Esophagus muscularis mucosa (tissue), 4 donors: Measurements from ENCODE around the gene C1QTNF9B. TPM values are rescaled to one million over a fixed set of nuclear protein-coding genes. Genes with fewer than 3 reads are reported as not detected.

Source experiments
- DNase-seq: peaks from one replicate; pipeline ENCODE4 v3.0.0-alpha.2; 2017; ENCODE audit errors: extremely low spot score
- H3K27ac ChIP-seq, 4 donors: fragments of 200-600 bp; sonication (generic); replicated peaks in 1 of 4; 1 replicate in 3 of 4; 2 replicates in 1 of 4; pipeline ENCODE4 v1.5.1; 2016 to 2019; ENCODE audit warnings: mild to moderate bottlenecking in 1 of 4
- H3K27me3 ChIP-seq, 4 donors: fragments of 200-600 bp; sonication (generic); one replicate each; pipeline versions ENCODE4 v1.5.1 to v1.6.0; 2016 to 2019
- H3K36me3 ChIP-seq, 4 donors: fragments of 200-600 bp; sonication (generic); one replicate each; pipeline ENCODE4 v1.5.1; 2016 to 2019
- H3K4me1 ChIP-seq, 4 donors: fragments of 200-600 bp; sonication (generic); one replicate each; pipeline ENCODE4 v1.5.1; 2016 to 2019
- H3K4me3 ChIP-seq, 4 donors: fragments of 200-600 bp; sonication (generic); 1 replicate in 2 of 4; 2 replicates in 2 of 4; pipeline ENCODE4 v1.5.1; 2016 to 2019; ENCODE audit warnings: mild to moderate bottlenecking in 4 of 4, moderate library complexity in 1 of 4
- H3K9me3 ChIP-seq, 4 donors: fragments of 200-600 bp; sonication (generic); 1 replicate in 3 of 4; 2 replicates in 1 of 4; pipeline ENCODE4 v1.5.1; 2016 to 2019
- EP300 ChIP-seq: sonication (generic); formaldehyde crosslinking; IDR thresholded peaks from one replicate; pipeline ENCODE4 v1.6.1; 2017; ENCODE audit warnings: antibody characterized with exemption
- POLR2A ChIP-seq: fragments of 450-650 bp; IDR thresholded peaks from one replicate; pipeline ENCODE4 v1.6.1; 2017; ENCODE audit warnings: antibody characterized with exemption, moderate library complexity, mild to moderate bottlenecking, low read depth
- POLR2AphosphoS5 ChIP-seq, 2 donors: sonication (generic); formaldehyde crosslinking; IDR thresholded peaks; one replicate each; pipeline ENCODE4 v1.6.1; 2017; ENCODE audit warnings: antibody characterized with exemption in 2 of 2
- WGBS: methylation state at CpG from one replicate; pipeline ENCODE4 v1.1.5; 2018; 5-methylcytosine and 5-hydroxymethylcytosine counted together
- intact Hi-C: fragments of 100-400 bp; cut with DNase I; formaldehyde crosslinking; loops from one replicate; pipeline ENCODE4 v1.15.1; 2023
- total RNA-seq, 4 donors: library from RNA; depleted of rRNA; stranded (reverse); fragments of >200 nt; gene quantifications; one replicate each; pipeline versions ENCODE4 v1.1.0 to v1.2.1, GENCODE V29; 2016
- TF ChIP-seq, protein P1 (sequence below), 3 experiments: fragments of 200-600 bp in 2 of 3; fragments of 450-650 bp in 1 of 3; sonication (generic) in 2 of 3; IDR thresholded peaks; one replicate each; pipeline ENCODE4 v1.5.1; 2017 to 2019; ENCODE audit warnings: antibody characterized with exemption in 3 of 3, mild to moderate bottlenecking in 2 of 3, moderate library complexity in 1 of 3

Gene C1QTNF9B
- total RNA-seq, 4 donors from 2014 or later, result 0.32 to 0.86 TPM; not detected in 2

DNA sequence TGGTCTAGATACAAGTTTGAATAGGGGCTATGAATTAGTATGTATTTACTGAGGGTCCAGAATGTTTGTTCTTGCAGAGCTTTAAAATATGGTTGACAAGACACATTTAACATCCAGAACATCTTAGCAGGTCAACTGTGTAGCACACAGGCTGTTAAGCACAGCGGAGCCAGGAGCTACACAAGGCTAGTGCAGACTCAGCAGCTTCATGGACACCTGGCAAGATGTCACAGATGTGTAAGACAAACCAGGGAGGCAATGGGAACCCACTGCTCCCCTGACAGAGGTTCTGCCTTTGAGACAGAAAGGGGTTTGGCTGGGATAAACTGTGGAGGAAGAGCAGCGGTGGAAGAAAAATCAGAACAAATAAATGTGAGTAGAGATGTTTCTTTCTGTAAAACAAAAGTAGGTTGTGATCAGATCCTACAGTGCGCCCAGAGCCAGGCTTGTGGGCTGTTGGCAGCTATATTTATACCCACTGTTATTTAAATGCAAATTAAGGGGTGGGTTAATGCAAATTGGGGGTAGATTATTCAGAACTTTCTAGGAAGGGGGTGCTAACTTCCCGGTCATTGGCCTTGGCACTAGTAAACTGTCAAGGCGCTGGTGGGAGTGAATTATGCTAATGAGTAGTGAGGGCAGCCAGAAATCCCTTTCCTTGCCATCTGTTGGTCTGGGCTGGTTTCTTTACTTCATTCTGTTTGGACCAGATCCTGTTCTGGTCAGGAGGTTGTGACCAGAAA is 41.1 kb downstream of the C1QTNF9B start:
- TF ChIP-seq POLR2A (no peak), EP300 (no peak), POLR2AphosphoS5 (IDR thresholded peaks at IDR 0.05) (no peak)
- TF ChIP-seq, protein P1, sequence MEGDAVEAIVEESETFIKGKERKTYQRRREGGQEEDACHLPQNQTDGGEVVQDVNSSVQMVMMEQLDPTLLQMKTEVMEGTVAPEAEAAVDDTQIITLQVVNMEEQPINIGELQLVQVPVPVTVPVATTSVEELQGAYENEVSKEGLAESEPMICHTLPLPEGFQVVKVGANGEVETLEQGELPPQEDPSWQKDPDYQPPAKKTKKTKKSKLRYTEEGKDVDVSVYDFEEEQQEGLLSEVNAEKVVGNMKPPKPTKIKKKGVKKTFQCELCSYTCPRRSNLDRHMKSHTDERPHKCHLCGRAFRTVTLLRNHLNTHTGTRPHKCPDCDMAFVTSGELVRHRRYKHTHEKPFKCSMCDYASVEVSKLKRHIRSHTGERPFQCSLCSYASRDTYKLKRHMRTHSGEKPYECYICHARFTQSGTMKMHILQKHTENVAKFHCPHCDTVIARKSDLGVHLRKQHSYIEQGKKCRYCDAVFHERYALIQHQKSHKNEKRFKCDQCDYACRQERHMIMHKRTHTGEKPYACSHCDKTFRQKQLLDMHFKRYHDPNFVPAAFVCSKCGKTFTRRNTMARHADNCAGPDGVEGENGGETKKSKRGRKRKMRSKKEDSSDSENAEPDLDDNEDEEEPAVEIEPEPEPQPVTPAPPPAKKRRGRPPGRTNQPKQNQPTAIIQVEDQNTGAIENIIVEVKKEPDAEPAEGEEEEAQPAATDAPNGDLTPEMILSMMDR (IDR thresholded peaks at IDR 0.05), result no peak
- intact Hi-C loops, result no loop called here
- Histone ChIP-seq H3K4me1 (no peaks in the 10 kb centered on the region), H3K27ac (no peak overlapping the region), H3K4me3 (no peak overlapping the region), H3K27me3 (no peaks in the 10 kb centered on the region), H3K9me3 (no peaks in the 10 kb centered on the region), H3K36me3 (peaks cover 0 to 18% (median 12%) of the 10 kb centered on the region in 4 donors)
- WGBS, result 75% methylated on average over 5 of the region's 5 CpGs
- DNase-seq, result no peak

DNA sequence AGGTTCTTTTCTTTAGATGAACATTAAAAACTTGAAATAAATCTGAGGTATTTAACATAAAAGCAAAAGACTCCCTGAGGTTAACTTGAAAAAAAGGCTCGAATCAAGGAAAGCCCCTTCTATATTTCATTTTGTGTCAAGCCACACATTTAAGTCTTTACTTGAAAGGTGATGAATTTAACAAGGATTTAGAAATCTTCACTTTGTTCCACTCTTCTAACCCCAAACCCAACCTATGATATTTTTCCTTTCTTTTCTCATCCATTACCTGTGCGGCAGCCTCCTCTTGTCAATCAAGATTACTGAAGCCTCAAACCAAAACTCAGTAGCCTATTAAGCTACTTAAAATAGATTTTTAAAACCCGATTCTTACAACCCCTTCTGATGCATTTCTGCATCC is 41.9 kb downstream of the C1QTNF9B start:
- WGBS, result 95% methylated on average over 3 of the region's 3 CpGs
- intact Hi-C loops, result no loop called here

DNA sequence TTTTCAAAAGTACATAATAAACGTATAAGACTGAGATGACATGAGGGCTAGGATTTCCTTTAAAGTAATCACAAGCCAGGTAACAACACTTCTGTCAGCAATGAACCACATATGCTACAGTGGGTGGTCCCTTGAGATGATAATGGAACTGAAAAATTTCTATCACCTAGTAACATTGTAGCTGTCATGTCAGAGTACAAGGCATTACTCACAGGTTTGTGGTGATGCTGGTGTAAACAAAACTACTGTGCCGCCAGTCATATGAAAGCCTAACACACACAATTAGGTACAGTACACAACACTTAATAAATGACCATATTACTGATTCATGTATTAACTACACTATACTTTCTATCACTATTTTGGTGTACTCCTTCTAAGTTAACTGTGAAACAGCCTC is 45.0 kb downstream of the C1QTNF9B start:
- TF ChIP-seq, protein P1 (IDR thresholded peaks at IDR 0.05), result no peak
- TF ChIP-seq EP300, result no peak
- TF ChIP-seq POLR2AphosphoS5 (IDR thresholded peaks at IDR 0.05), result no peak
- TF ChIP-seq POLR2A, result no peak
- Histone ChIP-seq H3K36me3 (peaks cover 0 to 14% (median 4%) of the 10 kb centered on the region in 4 donors), H3K27me3 (no peaks in the 10 kb centered on the region), H3K27ac (no peak overlapping the region), H3K4me3 (no peak overlapping the region), H3K4me1 (peaks cover 0 to 18% (median 12%) of the 10 kb centered on the region in 4 donors), H3K9me3 (no peaks in the 10 kb centered on the region)
- no peak for DNase-seq
- intact Hi-C loops, result no loop called here
- 50% methylated on average over 2 of the region's 2 CpGs for WGBS

More for the DNA sequence above, 41.9 kb downstream of the C1QTNF9B start:
- H3K36me3 ChIP-seq, result peaks cover 0 to 18% (median 10%) of the 10 kb centered on the region in 4 donors
- H3K27ac ChIP-seq, result no peak overlapping the region
- no peak overlapping the region for H3K4me3 ChIP-seq
- TF ChIP-seq EP300 (no peak), POLR2AphosphoS5 (IDR thresholded peaks at IDR 0.05) (no peak), POLR2A (no peak)
- TF ChIP-seq, protein P1 (IDR thresholded peaks at IDR 0.05), result no peak
- no peak for DNase-seq
- H3K9me3 ChIP-seq, result no peaks in the 10 kb centered on the region
- H3K27me3 ChIP-seq, result no peaks in the 10 kb centered on the region
- no peaks in the 10 kb centered on the region for H3K4me1 ChIP-seq

DNA sequence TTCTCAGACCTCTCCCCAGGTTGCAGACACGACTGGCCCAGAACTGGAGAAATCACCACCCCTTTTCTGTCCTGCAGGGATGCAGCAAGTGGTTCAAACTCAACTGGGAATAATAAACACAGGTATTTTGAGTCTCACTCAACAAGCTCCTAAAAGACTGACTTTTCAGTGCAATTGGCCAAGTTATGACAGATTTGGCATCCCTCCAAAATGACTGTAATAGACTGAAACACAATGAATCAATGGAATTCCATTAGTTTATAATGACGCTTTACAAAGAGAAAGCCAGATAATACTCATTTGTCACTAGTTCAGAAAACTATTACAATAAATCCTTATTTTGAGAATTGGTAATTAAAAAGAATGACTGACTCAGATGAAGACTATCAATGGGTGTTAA is 46.2 kb downstream of the C1QTNF9B start:
- Histone ChIP-seq H3K27me3 (no peaks in the 10 kb centered on the region), H3K27ac (no peak overlapping the region), H3K36me3 (peaks cover 0 to 7% (median 2%) of the 10 kb centered on the region in 4 donors), H3K9me3 (no peaks in the 10 kb centered on the region), H3K4me1 (peaks cover 0 to 18% (median 12%) of the 10 kb centered on the region in 4 donors), H3K4me3 (no peak overlapping the region)
- no peak for DNase-seq
- WGBS, result 79% methylated on average over 2 of the region's 2 CpGs
- TF ChIP-seq EP300 (no peak), POLR2A (no peak)
- intact Hi-C loops, result no loop called here

DNA sequence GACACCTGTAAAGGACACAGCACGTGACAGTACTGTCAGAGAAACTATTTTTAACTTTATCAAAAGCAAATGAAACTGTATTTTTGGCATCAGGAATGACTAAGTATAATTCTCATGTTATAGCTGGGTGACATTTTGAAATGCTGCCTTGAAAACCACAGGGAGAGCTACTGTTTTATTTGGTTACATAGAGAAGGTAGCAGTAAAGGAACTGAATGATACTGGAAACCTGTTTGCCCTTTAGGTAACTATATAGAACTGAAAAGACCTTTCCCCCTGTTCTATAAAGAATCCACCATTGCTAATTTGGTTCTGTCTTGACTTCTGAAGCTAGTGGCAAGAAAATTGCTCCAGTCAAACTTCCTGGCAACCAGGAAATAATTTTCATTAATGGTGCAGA is 47.2 kb downstream of the C1QTNF9B start:
- peaks cover 0 to 3% (median 0%) of the 10 kb centered on the region in 4 donors for H3K36me3 ChIP-seq
- H3K9me3 ChIP-seq, result no peaks in the 10 kb centered on the region
- H3K4me3 ChIP-seq, result no peak overlapping the region
- no peaks in the 10 kb centered on the region for H3K27me3 ChIP-seq
- peaks cover 0 to 18% (median 12%) of the 10 kb centered on the region in 4 donors for H3K4me1 ChIP-seq
- TF ChIP-seq EP300, result no peak
- no peak for TF ChIP-seq POLR2AphosphoS5 (IDR thresholded peaks at IDR 0.05)
- no peak for TF ChIP-seq POLR2A
- TF ChIP-seq, protein P1 (IDR thresholded peaks at IDR 0.05), result no peak
- H3K27ac ChIP-seq, result no peak overlapping the region
- no peak for DNase-seq
- 79% methylated on average over 1 of the region's 1 CpG for WGBS
- intact Hi-C loops, result no loop called here
